SHP77 treated with DMSO at 0.1 percent for 48 hours (cell line): ENCODE data around the gene DTX3.
"Not testable (repeated sequence)": the region's sequence is repeated elsewhere in the genome, so short reads cannot be mapped to it uniquely, and the experiment has no call there.

Source experiments
- DNase-seq: peaks from one replicate; lab custom pipeline; 2025; lab: John Stamatoyannopoulos, UW

The DTX3 gene

GRCh38 chr12:57632073-57632957, 27.7 kb downstream of the DTX3 start:
- no peak for DNase-seq

- peak; percentile 76 for DNase-seq
These were observed 28.6 kb downstream of the DTX3 start, which contains the start of gene B4GALNT1 for GRCh38 chr12:57632958-57633840. Gene B4GALNT1 (minus strand): TSS chr12:57633201. CDS start chr12:57632132, 1,069 bp downstream.

- DNase-seq = not testable (repeated sequence)
These were observed 32.1 kb downstream of the DTX3 start for GRCh38 chr12:57636731-57637130.

- no peak for DNase-seq
These were observed 32.7 kb downstream of the DTX3 start for GRCh38 chr12:57637364-57637763.

GRCh38 chr12:57638096-57638495, 33.5 kb downstream of the DTX3 start:
- no peak for DNase-seq

GRCh38 chr12:57640175-57641042, 35.8 kb downstream of the DTX3 start:
- DNase-seq = no peak

- DNase-seq = no peak
These were observed 37.2 kb downstream of the DTX3 start for GRCh38 chr12:57641699-57642442.

- not testable (repeated sequence) for DNase-seq
These were observed 41.5 kb downstream of the DTX3 start for GRCh38 chr12:57645990-57646658.

GRCh38 chr12:57646659-57647049, 42.0 kb downstream of the DTX3 start:
- not testable (repeated sequence) for DNase-seq

GRCh38 chr12:57654042-57654441, 49.4 kb downstream of the DTX3 start:
- DNase-seq = no peak

GRCh38 chr12:57655541-57656240, 51.1 kb downstream of the DTX3 start:
- no peak for DNase-seq

GRCh38 chr12:57656408-57656807, 51.8 kb downstream of the DTX3 start:
- DNase-seq = not testable (repeated sequence)

GRCh38 chr12:57657744-57658143, 53.1 kb downstream of the DTX3 start:
- DNase-seq = no peak

- no peak for DNase-seq
These were observed 54.3 kb downstream of the DTX3 start for GRCh38 chr12:57658890-57659289.
